ENCODE measurements around the gene RAB15. TPM values are rescaled to one million over a fixed set of nuclear protein-coding genes. Genes with fewer than 3 reads are reported as not detected.

The RAB15 gene
- total RNA-seq, 1 donor from 2014 or later = 18.2 TPM

DNA sequence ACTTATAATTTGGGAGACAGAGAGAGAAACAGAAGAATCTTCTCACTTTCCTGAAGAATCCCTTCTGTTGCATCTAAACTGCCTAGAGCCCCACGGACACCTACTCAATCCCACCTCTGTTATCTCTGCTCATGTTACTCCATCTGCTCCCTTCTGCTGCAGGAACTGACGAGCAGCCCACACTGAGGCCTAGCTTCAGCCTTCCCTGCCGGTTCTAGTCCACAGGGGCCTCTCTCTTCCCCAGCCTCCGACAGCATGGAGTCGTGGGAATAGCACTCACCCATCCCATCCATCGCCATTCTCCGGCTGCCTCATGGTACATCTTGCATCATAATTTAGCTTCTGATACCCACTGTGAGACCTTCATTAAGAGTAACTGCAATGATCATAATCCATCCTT lies 4.0 kb downstream of the RAB15 start:
- Histone ChIP-seq H3K36me3 (ENCODE audit: control insufficient read depth, insufficient read depth, low read length) (no peaks in the 10 kb centered on the region), H3K4me3 (ENCODE audit: low read depth, low read length) (no peak overlapping the region), H3K27me3 (ENCODE audit: control insufficient read depth, insufficient read depth, low read length) (peaks cover 3% of the 10 kb centered on the region)
- TF ChIP-seq, protein P1, sequence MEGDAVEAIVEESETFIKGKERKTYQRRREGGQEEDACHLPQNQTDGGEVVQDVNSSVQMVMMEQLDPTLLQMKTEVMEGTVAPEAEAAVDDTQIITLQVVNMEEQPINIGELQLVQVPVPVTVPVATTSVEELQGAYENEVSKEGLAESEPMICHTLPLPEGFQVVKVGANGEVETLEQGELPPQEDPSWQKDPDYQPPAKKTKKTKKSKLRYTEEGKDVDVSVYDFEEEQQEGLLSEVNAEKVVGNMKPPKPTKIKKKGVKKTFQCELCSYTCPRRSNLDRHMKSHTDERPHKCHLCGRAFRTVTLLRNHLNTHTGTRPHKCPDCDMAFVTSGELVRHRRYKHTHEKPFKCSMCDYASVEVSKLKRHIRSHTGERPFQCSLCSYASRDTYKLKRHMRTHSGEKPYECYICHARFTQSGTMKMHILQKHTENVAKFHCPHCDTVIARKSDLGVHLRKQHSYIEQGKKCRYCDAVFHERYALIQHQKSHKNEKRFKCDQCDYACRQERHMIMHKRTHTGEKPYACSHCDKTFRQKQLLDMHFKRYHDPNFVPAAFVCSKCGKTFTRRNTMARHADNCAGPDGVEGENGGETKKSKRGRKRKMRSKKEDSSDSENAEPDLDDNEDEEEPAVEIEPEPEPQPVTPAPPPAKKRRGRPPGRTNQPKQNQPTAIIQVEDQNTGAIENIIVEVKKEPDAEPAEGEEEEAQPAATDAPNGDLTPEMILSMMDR (IDR thresholded peaks at IDR 0.05; ENCODE audit: insufficient read depth, low read length, poor library complexity, severe bottlenecking) = no peak
- no peak for DNase-seq (ENCODE audit: low read depth)

DNA sequence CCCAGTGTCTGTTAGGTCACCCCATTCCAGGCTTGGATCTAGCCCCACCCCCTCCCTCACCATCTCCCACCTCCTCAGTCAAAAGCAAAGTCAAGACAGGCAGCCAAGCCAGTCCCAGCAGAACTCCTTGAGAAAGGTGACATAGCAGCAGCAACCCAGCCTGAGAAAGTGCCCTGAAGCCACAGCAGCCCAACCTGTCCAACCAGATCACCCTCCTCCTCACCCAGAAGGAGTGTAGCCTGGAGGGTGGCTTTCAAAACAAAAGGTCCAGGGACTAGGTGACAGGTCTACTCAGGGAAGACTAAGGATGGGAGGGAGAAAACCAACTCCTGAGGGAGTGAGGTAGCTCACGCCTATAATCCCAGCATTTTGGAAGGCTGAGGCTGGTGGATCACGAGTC lies 5.2 kb downstream of the RAB15 start:
- Histone ChIP-seq H3K4me3 (ENCODE audit: low read depth, low read length) (no peak overlapping the region), H3K27me3 (ENCODE audit: control insufficient read depth, insufficient read depth, low read length) (no peaks in the 10 kb centered on the region), H3K36me3 (ENCODE audit: control insufficient read depth, insufficient read depth, low read length) (no peaks in the 10 kb centered on the region)
- no peak for DNase-seq (ENCODE audit: low read depth)
- TF ChIP-seq, protein P1 (IDR thresholded peaks at IDR 0.05; ENCODE audit: insufficient read depth, low read length, poor library complexity, severe bottlenecking) = no peak

DNA sequence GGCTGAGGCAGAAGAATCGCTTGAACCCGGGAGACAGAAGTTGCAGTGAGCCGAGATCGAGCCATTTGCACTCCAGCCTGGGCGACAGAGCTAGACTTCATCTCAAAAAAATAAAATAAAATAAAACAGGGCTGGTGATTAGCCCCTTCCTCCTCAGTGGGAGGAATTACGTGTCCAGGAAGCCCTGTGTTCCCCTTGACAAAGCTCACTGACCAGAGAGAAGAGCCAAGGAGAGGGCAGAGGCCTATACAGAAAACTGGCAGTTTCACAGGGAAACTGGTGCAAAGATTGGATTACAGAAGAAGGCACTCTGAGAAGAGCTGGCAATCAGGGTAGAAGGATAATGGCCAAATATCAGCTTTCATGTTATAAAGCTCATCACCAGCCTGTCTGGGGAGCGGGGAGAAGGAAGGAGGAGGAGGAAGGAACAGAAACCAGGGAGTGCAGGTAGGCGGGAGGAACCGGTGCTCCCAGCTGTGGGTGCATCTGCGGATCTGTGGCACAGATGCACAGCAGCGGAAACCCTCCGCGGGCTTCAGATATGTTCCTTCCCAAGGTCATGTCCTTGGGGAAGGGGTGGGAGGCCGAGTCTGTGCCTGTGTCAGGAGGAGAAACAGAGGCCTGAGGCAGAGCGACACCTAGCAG lies 6.7 kb downstream of the RAB15 start:
- no peak for DNase-seq (ENCODE audit: low read depth)
- TF ChIP-seq, protein P1 (IDR thresholded peaks at IDR 0.05; ENCODE audit: insufficient read depth, low read length, poor library complexity, severe bottlenecking) = no peak
- Histone ChIP-seq H3K4me3 (ENCODE audit: low read depth, low read length) (no peak overlapping the region), H3K36me3 (ENCODE audit: control insufficient read depth, insufficient read depth, low read length) (no peaks in the 10 kb centered on the region), H3K27me3 (ENCODE audit: control insufficient read depth, insufficient read depth, low read length) (no peaks in the 10 kb centered on the region)

GRCh38 chr14:64963611-64964010 lies 8.5 kb downstream of the RAB15 start:
- DNase-seq (ENCODE audit: low read depth) = no peak
- Histone ChIP-seq H3K36me3 (ENCODE audit: control insufficient read depth, insufficient read depth, low read length) (no peaks in the 10 kb centered on the region), H3K27me3 (ENCODE audit: control insufficient read depth, insufficient read depth, low read length) (no peaks in the 10 kb centered on the region), H3K4me3 (ENCODE audit: low read depth, low read length) (no peak overlapping the region)
- TF ChIP-seq, protein P1 (IDR thresholded peaks at IDR 0.05; ENCODE audit: insufficient read depth, low read length, poor library complexity, severe bottlenecking) = no peak

DNA sequence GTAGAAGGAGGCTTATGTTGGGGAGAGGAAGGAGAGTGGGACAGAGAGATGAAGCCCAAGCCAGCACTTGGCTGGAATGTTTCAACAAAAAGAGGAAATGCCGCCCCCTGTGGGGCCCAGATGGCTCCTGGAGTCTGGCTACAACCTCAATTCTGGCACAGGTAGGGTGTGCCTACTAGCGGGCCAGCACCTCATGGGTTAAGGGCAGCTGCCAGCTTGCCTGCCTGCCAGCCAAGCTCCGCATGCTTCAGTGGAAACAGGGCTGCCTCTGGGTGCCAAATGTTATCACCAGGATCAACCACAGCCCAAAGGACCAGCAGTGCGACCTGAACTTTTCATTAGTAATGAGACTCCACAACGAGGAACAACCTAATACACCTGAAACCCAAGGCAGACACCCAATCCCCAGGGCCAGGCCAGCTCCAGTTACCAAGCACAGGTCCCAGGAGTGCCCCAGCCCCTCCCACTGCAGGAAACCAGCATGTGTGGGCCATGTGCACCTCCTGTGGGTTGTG lies 11.3 kb downstream of the RAB15 start:
- H3K36me3 ChIP-seq (ENCODE audit: control insufficient read depth, insufficient read depth, low read length) = no peaks in the 10 kb centered on the region
- DNase-seq (ENCODE audit: low read depth) = no peak
- TF ChIP-seq, protein P1 (IDR thresholded peaks at IDR 0.05; ENCODE audit: insufficient read depth, low read length, poor library complexity, severe bottlenecking) = peak; percentile 30
- no peak overlapping the region for H3K4me3 ChIP-seq (ENCODE audit: low read depth, low read length)
- no peaks in the 10 kb centered on the region for H3K27me3 ChIP-seq (ENCODE audit: control insufficient read depth, insufficient read depth, low read length)

- TF ChIP-seq, protein P1 (IDR thresholded peaks at IDR 0.05; ENCODE audit: insufficient read depth, low read length, poor library complexity, severe bottlenecking) = no peak
- DNase-seq (ENCODE audit: low read depth) = no peak
- H3K4me3 ChIP-seq (ENCODE audit: low read depth, low read length) = no peak overlapping the region
- H3K36me3 ChIP-seq (ENCODE audit: control insufficient read depth, insufficient read depth, low read length) = no peaks in the 10 kb centered on the region
- no peaks in the 10 kb centered on the region for H3K27me3 ChIP-seq (ENCODE audit: control insufficient read depth, insufficient read depth, low read length)
Observed at GRCh38 chr14:64958743-64959142, 13.4 kb downstream of the RAB15 start.

Measured in kidney epithelial cell (primary cell).